ENCODE data around the gene ATRN. TPM values are rescaled to one million over a fixed set of nuclear protein-coding genes. Genes with fewer than 3 reads are reported as not detected.

Gene ATRN
- total RNA-seq, 1 experiment from 2014 or later, result 26.1 TPM

DNA sequence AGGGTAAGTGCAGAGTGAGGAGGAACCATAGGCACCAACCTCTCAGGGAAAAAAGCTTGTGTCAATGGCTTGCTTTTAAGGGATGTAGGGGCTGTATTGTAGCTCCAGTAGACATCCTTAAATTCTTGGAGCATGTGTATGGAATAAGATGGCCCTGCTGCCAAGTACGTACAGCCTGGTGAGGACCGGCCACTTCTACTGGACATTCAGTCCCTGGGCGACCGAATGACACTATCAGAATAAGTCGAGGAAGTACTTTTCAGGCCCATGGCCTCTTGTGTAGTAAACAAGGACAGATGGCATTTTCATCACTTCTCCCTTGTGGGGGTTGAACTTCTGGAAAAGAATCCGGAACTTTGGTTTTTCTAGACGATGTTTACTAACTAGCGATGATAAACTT lies 159.6 kb downstream of the ATRN start:
- Histone ChIP-seq H4K20me1 (ENCODE audit: low read length) (no peaks in the 10 kb centered on the region), H3K4me1 (ENCODE audit: insufficient read depth, low read length) (no peaks in the 10 kb centered on the region), H3K9ac (ENCODE audit: low read length) (no peak overlapping the region), H3K4me2 (ENCODE audit: low read length) (no peak overlapping the region), H2AFZ (ENCODE audit: low read length) (no peak overlapping the region), H3K27ac (ENCODE audit: low read length) (no peak overlapping the region), H3K4me3 (ENCODE audit: low read length) (no peak overlapping the region), H3K9me2 (replicated peaks; ENCODE audit: low read length) (no peaks in the 10 kb centered on the region), H3K27me3 (ENCODE audit: low read length) (no peaks in the 10 kb centered on the region), H3F3A (ENCODE audit: low read length, unreplicated experiment) (no peaks in the 10 kb centered on the region), H3K79me2 (ENCODE audit: low read length) (no peaks in the 10 kb centered on the region), H3K9me3 (ENCODE audit: low read length) (no peaks in the 10 kb centered on the region), H3K36me3 (ENCODE audit: low read depth, low read length) (no peaks in the 10 kb centered on the region; the same call in 1 of the 2 replicates)
- BruUV-seq (replicated peaks), result no TSS peak
- ATAC-seq (no peak), DNase-seq (no peak)
- no peak for TF ChIP-seq EZH2 (IDR thresholded peaks at IDR 0.05; ENCODE audit: low read length, unreplicated experiment)
- TF ChIP-seq CTCF (conservative IDR thresholded peaks at IDR 0.05; ENCODE audit: low read depth, low read length), result no peak
- no peak for TF ChIP-seq EZH2phosphoT487 (IDR thresholded peaks at IDR 0.05; ENCODE audit: borderline replicate concordance, low read length)
- ChIA-PET CTCF (no interaction called here), POLR2A (ENCODE audit: unreplicated experiment) (no interaction called here)
- intact Hi-C loops (cut with micrococcal nuclease), result no loop called here

DNA sequence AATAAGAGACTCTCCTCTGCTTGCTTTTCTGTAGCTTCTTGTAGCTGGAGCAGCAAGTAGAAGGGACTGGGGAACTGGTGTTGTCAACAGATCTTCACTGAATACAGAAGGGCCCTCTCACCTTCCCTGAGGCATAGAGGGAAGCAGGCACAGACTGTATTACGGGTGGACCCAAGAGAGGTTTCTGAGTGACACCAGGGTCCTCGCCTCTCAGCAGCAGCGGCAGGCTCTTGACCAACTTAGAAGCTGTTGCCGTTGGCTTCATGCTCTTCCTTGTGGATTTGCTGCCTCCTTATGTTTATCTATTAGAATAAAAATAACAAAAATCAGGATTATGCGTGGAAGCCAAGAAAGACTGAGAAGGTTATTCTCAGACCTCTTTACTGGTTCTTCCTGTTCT lies 160.7 kb downstream of the ATRN start:
- DNase-seq, result no peak
- ChIA-PET CTCF (no interaction called here), POLR2A (ENCODE audit: unreplicated experiment) (no interaction called here)
- Histone ChIP-seq H3K79me2 (ENCODE audit: low read length) (no peaks in the 10 kb centered on the region), H3K9me2 (replicated peaks; ENCODE audit: low read length) (no peaks in the 10 kb centered on the region), H4K20me1 (ENCODE audit: low read length) (no peaks in the 10 kb centered on the region), H3K27ac (ENCODE audit: low read length) (no peak overlapping the region), H3K36me3 (ENCODE audit: low read depth, low read length) (no peaks in the 10 kb centered on the region; the same call in 1 of the 2 replicates), H3K27me3 (ENCODE audit: low read length) (no peaks in the 10 kb centered on the region), H3K9ac (ENCODE audit: low read length) (no peak overlapping the region), H3K9me3 (ENCODE audit: low read length) (no peaks in the 10 kb centered on the region), H3K4me2 (ENCODE audit: low read length) (no peak overlapping the region), H3K4me3 (ENCODE audit: low read length) (no peak overlapping the region), H3F3A (ENCODE audit: low read length, unreplicated experiment) (no peaks in the 10 kb centered on the region), H2AFZ (ENCODE audit: low read length) (no peak overlapping the region), H3K4me1 (ENCODE audit: insufficient read depth, low read length) (no peaks in the 10 kb centered on the region)
- no peak for TF ChIP-seq EZH2phosphoT487 (IDR thresholded peaks at IDR 0.05; ENCODE audit: borderline replicate concordance, low read length)
- no peak for TF ChIP-seq EZH2 (IDR thresholded peaks at IDR 0.05; ENCODE audit: low read length, unreplicated experiment)
- no peak for TF ChIP-seq CTCF (conservative IDR thresholded peaks at IDR 0.05; ENCODE audit: low read depth, low read length)
- BruUV-seq (replicated peaks), result no TSS peak
- no peak for ATAC-seq
- intact Hi-C loops (cut with micrococcal nuclease), result no loop called here

- no TSS peak for BruUV-seq (replicated peaks)
- no peaks in the 10 kb centered on the region for H3K9me2 ChIP-seq (replicated peaks; ENCODE audit: low read length)
- H3K9me3 ChIP-seq (ENCODE audit: low read length), result no peaks in the 10 kb centered on the region
- H3K27ac ChIP-seq (ENCODE audit: low read length), result no peak overlapping the region
- H4K20me1 ChIP-seq (ENCODE audit: low read length), result no peaks in the 10 kb centered on the region
- no peak overlapping the region for H2AFZ ChIP-seq (ENCODE audit: low read length)
- peak; percentile 32 for DNase-seq
- no peaks in the 10 kb centered on the region for H3F3A ChIP-seq (ENCODE audit: low read length, unreplicated experiment)
- H3K4me1 ChIP-seq (ENCODE audit: insufficient read depth, low read length), result no peaks in the 10 kb centered on the region
- ATAC-seq, result peak; percentile 29; the same call in 1 of the 2 replicates
- TF ChIP-seq CTCF (conservative IDR thresholded peaks at IDR 0.05; ENCODE audit: low read depth, low read length), result peak; percentile 60
- no peak for TF ChIP-seq EZH2phosphoT487 (IDR thresholded peaks at IDR 0.05; ENCODE audit: borderline replicate concordance, low read length)
- no peak overlapping the region for H3K9ac ChIP-seq (ENCODE audit: low read length)
- ChIA-PET CTCF (no interaction called here), POLR2A (ENCODE audit: unreplicated experiment) (no interaction called here)
- H3K36me3 ChIP-seq (ENCODE audit: low read depth, low read length), result no peaks in the 10 kb centered on the region; the same call in 1 of the 2 replicates
- no peaks in the 10 kb centered on the region for H3K27me3 ChIP-seq (ENCODE audit: low read length)
- no peak overlapping the region for H3K4me3 ChIP-seq (ENCODE audit: low read length)
- H3K4me2 ChIP-seq (ENCODE audit: low read length), result no peak overlapping the region
- H3K79me2 ChIP-seq (ENCODE audit: low read length), result no peaks in the 10 kb centered on the region
- intact Hi-C loops (cut with micrococcal nuclease), result loop anchor here (1.0 kb wide), 1 partner anchor 69 kb away; no protein-coding TSS in a partner anchor
These were observed 161.6 kb downstream of the ATRN start for GRCh38 chr20:3632311-3633004.

All from PC-3 (cell line).